ENCODE data around the gene SERP1.

GRCh38 chr3:150497956-150498355, 48.3 kb downstream of the SERP1 start:
- TF ChIP-seq CTCF (conservative IDR thresholded peaks at IDR 0.05) = no peak
- no peak for TF ChIP-seq ZFX (IDR thresholded peaks at IDR 0.05)
